ENCODE measurements around the gene IGSF3.

DNA sequence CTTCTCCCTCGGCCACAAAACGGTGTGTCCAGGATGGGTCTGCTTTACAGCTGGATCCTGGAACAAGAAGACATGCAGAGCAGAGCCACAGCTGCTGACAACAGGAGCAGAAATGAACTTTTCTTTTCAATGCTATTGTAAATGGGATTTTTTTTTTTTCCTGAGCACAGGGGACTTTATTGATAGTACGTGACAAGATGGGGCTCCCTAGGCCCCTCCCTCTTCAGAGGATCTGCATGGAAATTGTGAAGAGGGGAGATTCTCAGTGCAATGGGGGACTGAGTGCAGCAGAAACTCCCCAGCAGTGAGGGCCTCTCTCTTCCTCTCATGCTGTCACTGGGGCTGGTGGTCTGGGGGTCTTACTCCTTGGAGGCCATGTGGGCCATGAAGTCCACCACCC is 45.9 kb upstream of the IGSF3 start:
- TF ChIP-seq CTCF (conservative IDR thresholded peaks at IDR 0.05 in 1 of 2, IDR thresholded peaks at IDR 0.05 in 1 of 2; ENCODE audit: extremely low read depth in 1 of 2, insufficient read depth in 1 of 2, low read depth in 1 of 2, low read length in 2 of 2) (no peak), EZH2 (IDR thresholded peaks at IDR 0.05; ENCODE audit: borderline replicate concordance, low read length) (no peak)
